NCI-H1105 (cell line): ENCODE data around the gene ZDHHC11B.
"Not testable (repeated sequence)": the region's sequence is repeated elsewhere in the genome, so short reads cannot be mapped to it uniquely, and the experiment has no call there.

Experiments used
- DNase-seq: peaks from one replicate; lab custom pipeline; 2025; lab: John Stamatoyannopoulos, UW

ZDHHC11B gene

DNA sequence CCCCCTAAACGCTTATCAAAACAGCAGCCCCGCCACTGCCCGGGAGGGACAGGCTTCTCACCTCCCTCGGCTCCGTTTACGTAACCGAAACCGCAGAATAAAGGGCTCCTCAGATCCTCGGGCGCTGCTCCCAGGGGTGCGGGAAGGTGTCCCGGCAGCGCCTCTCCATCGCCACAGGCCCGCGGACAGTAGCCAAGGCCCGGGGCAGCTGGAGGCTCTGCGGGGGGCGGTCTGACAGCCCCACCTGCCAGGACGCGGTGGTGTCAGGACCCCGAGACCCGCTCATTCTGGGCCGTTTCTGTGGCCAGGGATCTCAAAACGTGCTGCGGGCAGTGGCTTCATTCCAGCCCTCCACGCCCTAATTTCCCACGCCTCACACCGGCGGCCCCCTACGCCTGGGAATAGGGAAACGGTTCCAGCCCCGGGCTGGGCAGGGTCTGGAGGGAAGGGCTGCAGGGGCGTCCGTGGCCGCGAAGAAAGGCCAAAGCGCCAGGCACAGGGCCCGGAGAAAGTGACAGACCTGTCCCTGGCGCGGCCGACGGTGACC, 575 bp downstream of the ZDHHC11B start:
- DNase-seq: not testable (repeated sequence)

GRCh38 chr5:783049-783802, 1.3 kb downstream of the ZDHHC11B start:
- DNase-seq: not testable (repeated sequence)

GRCh38 chr5:782356-782755, 2.2 kb downstream of the ZDHHC11B start:
- DNase-seq: not testable (repeated sequence)

- DNase-seq: not testable (repeated sequence)
Measured at GRCh38 chr5:780571-780970, 4.0 kb downstream of the ZDHHC11B start.

DNA sequence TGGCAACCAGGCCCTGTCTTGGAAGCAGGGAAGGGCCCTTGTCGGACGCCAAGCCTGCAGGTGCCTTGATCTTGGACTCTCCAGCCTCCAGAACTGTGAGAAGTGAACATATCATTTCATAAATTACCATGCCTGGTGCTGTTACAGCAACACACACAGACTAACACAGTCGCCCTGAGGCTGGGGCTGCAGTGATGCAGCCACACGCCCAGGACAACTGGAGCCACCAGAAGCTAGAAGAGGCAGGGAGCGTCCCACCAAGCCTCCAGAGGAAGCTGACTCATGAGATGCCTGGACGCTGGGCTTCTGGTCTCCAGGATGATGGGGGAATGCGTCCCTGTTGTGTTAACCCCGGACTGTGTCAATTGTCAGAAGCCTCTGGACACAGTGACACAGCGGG, 5.6 kb downstream of the ZDHHC11B start:
- not testable (repeated sequence) for DNase-seq

DNA sequence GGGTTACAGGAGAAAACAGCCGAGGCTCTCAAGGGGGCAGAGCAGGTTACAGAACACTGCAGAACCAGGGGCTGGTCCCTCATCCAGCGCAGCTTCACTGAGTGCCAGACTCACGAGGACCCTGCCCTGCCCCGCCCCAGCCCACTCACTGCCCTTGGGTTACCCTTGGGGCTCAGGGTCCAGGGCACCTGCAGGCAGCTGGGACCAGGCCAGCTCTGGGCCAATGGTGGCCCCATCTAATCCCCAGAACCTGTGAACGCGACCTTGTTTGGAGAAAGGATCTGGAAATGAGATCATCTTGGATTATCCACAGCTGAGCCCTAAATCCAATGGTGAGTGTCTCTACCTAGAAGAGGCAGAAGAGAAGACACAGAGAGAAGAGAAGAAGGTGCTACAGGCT, 6.1 kb downstream of the ZDHHC11B start:
- DNase-seq: not testable (repeated sequence)

DNA sequence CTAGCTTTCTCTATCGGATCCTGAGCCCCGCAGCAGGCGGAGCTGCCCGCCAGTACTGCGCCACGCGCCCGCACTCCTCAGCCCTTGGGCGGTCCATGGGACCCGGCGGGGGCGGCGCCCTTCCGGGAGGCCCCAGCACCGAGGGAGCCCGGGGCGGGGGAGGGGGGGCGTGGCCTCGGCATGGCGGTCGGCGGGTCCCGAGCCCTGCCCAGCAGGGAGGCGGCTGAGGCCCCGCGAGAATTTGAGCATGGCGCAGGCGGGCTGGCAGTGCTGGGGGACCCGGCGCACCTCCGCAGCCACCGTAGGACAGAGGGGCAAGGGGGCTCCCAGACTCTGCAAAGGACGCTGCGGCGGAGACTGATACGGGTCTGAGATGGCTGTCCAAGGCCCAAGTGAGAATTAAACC, 6.8 kb downstream of the ZDHHC11B start:
- no peak for DNase-seq

- no peak for DNase-seq
Measured at GRCh38 chr5:776862-777711, 7.4 kb downstream of the ZDHHC11B start.

DNA sequence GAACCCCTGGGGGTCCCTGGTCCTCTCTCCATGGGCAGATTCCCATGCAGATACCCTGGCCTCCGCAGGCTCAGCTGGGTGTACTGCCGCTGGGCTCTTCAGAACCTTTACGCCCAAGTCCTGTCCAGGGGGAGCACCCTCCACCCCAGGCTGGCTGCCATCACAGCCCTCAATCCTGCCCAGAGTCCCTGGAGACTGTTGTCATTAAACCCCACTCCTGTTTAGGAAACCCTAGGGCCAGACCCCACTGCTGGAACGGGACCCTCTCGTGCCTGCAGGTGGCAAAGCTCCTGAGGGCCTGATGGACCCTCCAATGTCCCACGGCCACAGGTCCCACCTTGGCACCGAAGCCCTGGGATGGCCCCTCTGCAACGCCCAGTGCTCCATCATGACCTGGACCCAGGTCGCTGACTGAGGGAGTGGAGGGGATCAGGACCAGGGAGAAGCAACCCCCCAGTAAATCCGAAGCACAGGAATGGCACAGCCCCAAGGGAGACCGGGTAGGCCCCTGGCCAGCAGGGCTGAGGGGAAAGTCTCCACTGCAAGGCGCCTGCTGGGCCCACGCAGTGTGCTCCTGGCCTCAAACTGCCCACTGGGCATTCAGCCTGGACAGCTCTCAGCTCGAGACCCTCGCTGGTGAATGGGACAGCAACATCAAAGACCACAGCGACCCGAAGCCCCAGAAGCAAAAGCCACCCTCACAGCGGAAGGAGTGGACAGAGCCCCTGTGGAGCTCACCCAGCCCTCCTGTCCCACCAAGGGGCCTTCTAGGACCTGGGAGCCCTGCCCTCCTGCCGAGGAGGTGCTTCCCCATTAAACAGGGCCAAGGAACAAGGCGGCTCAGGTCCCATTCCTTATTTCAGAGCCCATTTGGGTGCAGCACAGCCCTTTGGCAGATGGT, 8.3 kb downstream of the ZDHHC11B start:
- no peak for DNase-seq

DNA sequence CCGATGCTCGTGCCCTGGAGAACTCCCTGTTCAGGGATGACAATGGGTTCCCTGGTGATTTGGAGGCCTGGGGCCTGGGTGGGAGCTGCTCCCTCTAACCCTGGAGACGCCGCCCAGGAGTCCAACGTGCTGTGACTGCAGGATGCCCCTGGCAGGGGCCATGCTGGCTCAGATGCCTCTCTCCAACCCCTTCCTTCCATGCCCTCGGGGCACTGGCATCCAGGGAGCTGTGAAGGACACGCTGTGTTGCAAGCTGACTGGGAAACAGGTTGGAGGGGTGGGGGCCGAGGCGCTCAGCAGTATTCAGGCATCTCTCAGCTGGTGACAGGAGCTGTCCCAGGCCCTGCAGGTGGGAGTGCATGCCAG, 9.0 kb downstream of the ZDHHC11B start:
- DNase-seq: not testable (repeated sequence)

DNA sequence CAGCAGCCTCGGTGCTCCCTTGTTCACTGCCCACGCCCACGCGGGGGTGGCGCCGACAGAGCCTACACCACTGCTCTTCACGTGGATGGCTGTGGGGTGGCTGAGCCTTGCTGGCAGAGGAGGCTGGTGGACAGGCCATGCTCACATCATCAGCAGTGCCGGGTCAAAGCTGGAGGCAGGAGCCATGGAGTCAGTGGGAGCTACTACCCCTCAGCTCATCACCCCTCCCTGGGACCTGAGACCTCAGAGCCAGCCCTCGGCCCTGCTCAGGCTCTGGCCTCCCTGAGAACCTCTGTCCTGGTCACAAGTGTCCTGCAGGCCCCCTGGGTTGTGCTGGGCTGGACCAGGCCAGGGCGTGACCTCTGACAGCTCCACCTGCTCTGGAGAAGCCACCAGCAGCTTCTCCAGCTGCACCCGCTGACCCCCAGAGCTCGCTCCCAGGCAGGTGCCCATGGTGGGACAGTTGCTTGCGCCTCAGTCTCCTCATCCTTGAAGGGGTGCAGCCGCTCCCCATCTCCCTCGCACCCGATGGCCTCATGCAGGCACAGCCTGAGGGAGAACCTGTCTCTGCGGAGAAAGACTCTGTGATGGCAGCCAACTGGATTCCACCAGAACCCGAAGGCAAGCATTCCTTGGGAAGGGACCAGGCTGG, 9.5 kb downstream of the ZDHHC11B start:
- DNase-seq: not testable (repeated sequence)

DNA sequence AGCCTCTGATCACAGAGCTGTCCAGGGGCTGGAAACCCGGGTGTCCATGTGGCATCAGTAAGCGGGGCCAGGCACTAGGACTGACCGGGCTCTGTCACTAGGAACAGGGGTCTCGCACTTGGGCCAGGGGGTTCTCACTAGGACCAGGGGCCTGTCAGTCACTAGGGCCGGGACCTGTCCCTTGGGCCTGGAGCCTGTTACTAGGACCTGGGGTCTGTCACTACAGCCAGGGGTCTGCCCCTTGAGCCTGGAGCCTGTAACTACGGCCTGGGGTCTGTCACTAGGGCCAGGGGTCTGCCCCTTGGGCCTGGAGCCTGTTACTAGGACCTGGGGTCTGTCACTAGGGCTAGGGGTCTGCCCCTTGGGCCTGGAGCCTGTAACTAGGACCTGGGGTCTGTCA, 10.2 kb downstream of the ZDHHC11B start:
- DNase-seq: not testable (repeated sequence)

GRCh38 chr5:773517-774264, 10.8 kb downstream of the ZDHHC11B start:
- DNase-seq: no peak

DNA sequence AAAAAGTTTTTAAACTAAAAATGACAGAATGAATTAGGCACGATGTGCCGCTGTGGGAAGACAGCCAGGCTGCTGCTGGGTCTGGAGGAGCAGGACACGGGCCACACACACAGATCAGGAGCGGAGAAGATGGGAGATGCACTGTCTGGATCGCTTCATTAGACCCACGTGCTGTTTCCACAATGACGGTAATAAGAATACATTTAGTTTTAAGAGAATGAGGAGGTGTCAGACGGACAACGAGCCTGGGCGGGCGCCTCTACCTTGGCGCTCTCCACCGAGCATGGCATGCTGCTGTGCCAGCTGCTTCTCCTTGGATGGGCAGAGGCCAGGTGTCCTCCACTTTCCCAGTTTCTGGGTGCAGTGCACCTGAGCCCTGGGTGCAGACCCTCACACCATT, 11.6 kb downstream of the ZDHHC11B start:
- not testable (repeated sequence) for DNase-seq

- not testable (repeated sequence) for DNase-seq
Measured at GRCh38 chr5:772547-772890, 12.0 kb downstream of the ZDHHC11B start.

GRCh38 chr5:771841-772546, 12.5 kb downstream of the ZDHHC11B start:
- DNase-seq: not testable (repeated sequence)

DNA sequence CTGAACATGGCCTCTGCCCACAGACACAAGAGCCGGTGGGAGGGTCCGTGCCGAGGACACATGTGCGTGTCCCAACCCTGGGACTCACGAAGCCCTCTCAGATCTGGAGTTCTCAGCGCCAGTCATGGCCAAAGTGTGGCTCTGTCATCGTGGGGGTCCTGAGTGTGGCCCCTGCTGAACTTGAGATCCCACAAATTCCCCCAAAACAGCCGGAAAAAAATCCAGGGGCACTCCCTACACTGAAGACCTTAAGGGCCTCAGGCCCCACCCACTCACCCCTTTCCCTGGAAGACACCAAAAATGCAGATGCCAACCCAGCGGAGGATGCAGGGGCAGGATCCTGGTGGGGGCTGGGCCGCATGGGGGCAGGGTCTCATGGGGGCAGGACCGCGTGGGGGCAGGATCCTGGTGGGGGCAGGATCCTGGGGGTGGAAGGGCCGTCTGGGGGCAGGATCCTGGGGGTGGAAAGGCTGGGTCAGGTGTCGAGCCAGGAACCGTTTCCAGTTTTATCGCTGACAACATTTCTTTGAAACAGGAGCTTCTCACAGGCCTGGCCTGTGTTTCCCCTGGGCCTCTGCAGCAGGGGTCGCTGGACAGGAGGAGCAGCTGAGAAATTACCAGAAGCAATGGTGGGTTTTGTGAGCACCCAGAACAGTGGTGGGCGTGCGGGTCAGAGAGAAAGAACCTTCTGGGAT, 13.3 kb downstream of the ZDHHC11B start:
- not testable (repeated sequence) for DNase-seq

GRCh38 chr5:770585-770984, 13.9 kb downstream of the ZDHHC11B start:
- DNase-seq: not testable (repeated sequence)

- not testable (repeated sequence) for DNase-seq
Measured at GRCh38 chr5:769485-770145, 14.9 kb downstream of the ZDHHC11B start.
